IMR-90 (cell line): ENCODE data around the gene AKAP6. TPM values are rescaled to one million over a fixed set of nuclear protein-coding genes. Genes with fewer than 3 reads are reported as not detected.

ENCODE experiments used
- ATAC-seq: fragments of 200-7000 bp; cut with Tn5 transposase; 2 replicates; pipeline ENCODE4 v1.9.1; 2020; ENCODE audit warnings: low read depth, mild to moderate bottlenecking, moderate library complexity
- BruUV-seq: library from RNA; stranded (reverse); fragments of 400-500 nt; replicated peaks from 2 replicates; lab custom pipeline; 2021; lab: Mats Ljungman, UMichigan
- CTCF ChIA-PET: fragments of 300-600 bp; formaldehyde crosslinking; extraction: SDS; loops from one replicate; lab custom pipeline; 2021; ENCODE audit warnings: antibody characterized with exemption; lab: Yijun Ruan, JAX
- POLR2A ChIA-PET: fragments of 300-600 bp; sonication (Branson Sonifier 250); formaldehyde crosslinking; loops from one replicate; lab custom pipeline; 2022; ENCODE audit warnings: antibody characterized with exemption; ENCODE audit not compliant: unreplicated experiment; lab: Charles Lee
- DNase-seq: peaks from one replicate; pipeline ENCODE4 v3.0.0; 2013
- H2AFZ ChIP-seq: replicated peaks from 2 replicates; pipeline ENCODE3; 2013; ENCODE audit warnings: low read length, mild to moderate bottlenecking; ENCODE audit not compliant: poor library complexity
- H2AK5ac ChIP-seq: 2 replicates; pipeline ENCODE4 v1.6.1; 2013; ENCODE audit warnings: low read depth, low read length, inconsistent platforms
- H2AK9ac ChIP-seq: replicated peaks from 2 replicates; pipeline ENCODE3; 2013; ENCODE audit warnings: mild to moderate bottlenecking, low read depth, low read length, moderate library complexity; ENCODE audit not compliant: poor library complexity
- H2BK120ac ChIP-seq: 2 replicates; pipeline ENCODE4 v1.6.1; 2013; ENCODE audit warnings: low read depth, low read length, inconsistent platforms
- H2BK15ac ChIP-seq: 3 replicates; pipeline ENCODE4 v1.6.1; 2013; ENCODE audit warnings: low read depth, low read length, inconsistent platforms
- H2BK20ac ChIP-seq: 2 replicates; pipeline ENCODE4 v1.6.1; 2013; ENCODE audit warnings: low read depth, mild to moderate bottlenecking, inconsistent platforms, low read length, moderate library complexity
- H2BK5ac ChIP-seq: 2 replicates; pipeline ENCODE4 v1.6.1; 2013; ENCODE audit warnings: mild to moderate bottlenecking, low read depth, low read length, inconsistent platforms; ENCODE audit not compliant: poor library complexity, severe bottlenecking
- H3K14ac ChIP-seq: replicated peaks from 2 replicates; pipeline ENCODE4 v1.6.1; 2013; ENCODE audit warnings: low read depth, low read length, inconsistent platforms
- H3K18ac ChIP-seq: 2 replicates; pipeline ENCODE4 v1.6.1; 2013; ENCODE audit warnings: low read depth, low read length, control low read depth
- H3K23ac ChIP-seq: 2 replicates; pipeline ENCODE4 v1.6.1; 2013; ENCODE audit warnings: low read depth, low read length, inconsistent platforms
- H3K27ac ChIP-seq: 2 replicates; pipeline ENCODE4 v1.5.1; 2013; ENCODE audit warnings: mild to moderate bottlenecking, control low read depth, low read length; ENCODE audit not compliant: insufficient read depth
- H3K27me3 ChIP-seq: 2 replicates; pipeline ENCODE4 v1.6.1; 2013; ENCODE audit warnings: low read length; ENCODE audit not compliant: control insufficient read depth, insufficient read depth
- H3K36me3 ChIP-seq: 2 replicates; pipeline ENCODE4 v1.6.1; 2013; ENCODE audit warnings: low read length, mixed read lengths; ENCODE audit not compliant: control insufficient read depth, insufficient read depth
- H3K4ac ChIP-seq: 2 replicates; pipeline ENCODE4 v1.6.1; 2013; ENCODE audit warnings: low read depth, low read length, inconsistent platforms
- H3K4me1 ChIP-seq: 2 replicates; pipeline ENCODE4 v1.6.1; 2013; ENCODE audit warnings: low read length, mixed read lengths; ENCODE audit not compliant: control insufficient read depth, insufficient read depth
- H3K4me2 ChIP-seq: 2 replicates; pipeline ENCODE4 v1.6.1; 2013; ENCODE audit warnings: low read depth, mild to moderate bottlenecking, control low read depth, low read length, moderate library complexity
- H3K4me3 ChIP-seq: 2 replicates; pipeline ENCODE4 v1.5.1; 2013; ENCODE audit warnings: low read depth, mild to moderate bottlenecking, control low read depth, low read length, moderate library complexity; ENCODE audit not compliant: insufficient read depth
- H3K56ac ChIP-seq: 2 replicates; pipeline ENCODE4 v1.6.1; 2013; ENCODE audit warnings: low read length, inconsistent platforms; ENCODE audit not compliant: insufficient read depth; ENCODE audit errors: extremely low read depth
- H3K79me1 ChIP-seq, 2 experiments: 2 replicates each; pipeline ENCODE4 v1.6.1; 2013; ENCODE audit warnings: low read length in 2 of 2, inconsistent platforms in 1 of 2, low read depth in 1 of 2
- H3K9ac ChIP-seq: 2 replicates; pipeline ENCODE4 v1.6.1; 2013; ENCODE audit warnings: low read depth, low read length, control low read depth
- H3K9me1 ChIP-seq: 2 replicates; pipeline ENCODE4 v1.6.1; 2013; ENCODE audit warnings: low read length, inconsistent platforms; ENCODE audit not compliant: insufficient read depth
- H3K9me3 ChIP-seq: 2 replicates; pipeline ENCODE4 v1.6.1; 2013; ENCODE audit warnings: low read length; ENCODE audit not compliant: control insufficient read depth, insufficient read depth
- H4K20me1 ChIP-seq: 2 replicates; pipeline ENCODE4 v1.6.1; 2013; ENCODE audit warnings: low read length, inconsistent platforms; ENCODE audit not compliant: insufficient read depth
- H4K5ac ChIP-seq: 2 replicates; pipeline ENCODE4 v1.6.1; 2013; ENCODE audit warnings: mild to moderate bottlenecking, low read depth, low read length, control low read depth
- H4K8ac ChIP-seq, 2 experiments: 2 replicates each; pipeline ENCODE4 v1.6.1; 2013; ENCODE audit warnings: low read depth in 2 of 2, low read length in 2 of 2, control low read depth in 1 of 2, inconsistent platforms in 1 of 2
- H4K91ac ChIP-seq: 2 replicates; pipeline ENCODE4 v1.6.1; 2013; ENCODE audit warnings: low read depth, low read length, inconsistent platforms; ENCODE audit not compliant: insufficient read depth
- CEBPB ChIP-seq: IDR thresholded peaks from 2 replicates; pipeline ENCODE4 v1.6.1; 2012; ENCODE audit warnings: low read depth, low read length, improper control_type of control experiment
- FOS ChIP-seq: fragments of 150-350 bp; IDR thresholded peaks from 2 replicates; pipeline ENCODE4 v1.6.1; 2016; ENCODE audit warnings: low read depth, low read length
- MXI1 ChIP-seq: IDR thresholded peaks from 2 replicates; pipeline ENCODE4 v1.6.1; 2012; ENCODE audit warnings: low read depth, mild to moderate bottlenecking, low read length, moderate library complexity, borderline replicate concordance
- NFE2L2 ChIP-seq: fragments of 150-350 bp; IDR thresholded peaks from 2 replicates; pipeline ENCODE4 v1.6.1; 2016; ENCODE audit warnings: low read depth, mild to moderate bottlenecking, low read length
- POLR2A ChIP-seq: IDR thresholded peaks from 2 replicates; pipeline ENCODE4 v1.6.1; 2012; ENCODE audit warnings: mild to moderate bottlenecking, low read depth, low read length
- SMC3 ChIP-seq: fragments of 150-350 bp; IDR thresholded peaks from 2 replicates; pipeline ENCODE4 v1.6.1; 2016; ENCODE audit warnings: low read depth, mild to moderate bottlenecking, antibody characterized with exemption, low read length, moderate library complexity
- WGBS, 2 experiments: methylation state at CpG; one replicate each; pipeline versions ENCODE4 v1.1.5 to v1.1.7; 2013; ENCODE audit warnings: missing lambda C conversion rate in 2 of 2; ENCODE audit not compliant: insufficient read length in 1 of 2; ENCODE audit errors: extremely low coverage in 2 of 2; 5-methylcytosine and 5-hydroxymethylcytosine counted together
- dilution Hi-C: fragments of 300-500 bp; cut with HindIII; formaldehyde crosslinking; loops from one replicate; pipeline ENCODE4 v1.14.3; 2018; ENCODE audit warnings: low sequenced_read_pairs; ENCODE audit not compliant: unreplicated experiment
- in situ Hi-C: fragments of 300-500 bp; cut with MboI; formaldehyde crosslinking; loops from 3 replicates; pipeline ENCODE4 v1.14.3; 2019; ENCODE audit warnings: low sequenced_read_pairs, inconsistent platforms, mixed read lengths
- intact Hi-C: fragments of 100-400 bp; cut with micrococcal nuclease; formaldehyde crosslinking; loops from 2 replicates; pipeline ENCODE4 v1.10.0; 2022
- polyA plus RNA-seq, 3 experiments: library from polyadenylated mRNA; depleted of rRNA; stranded (reverse); fragments of >200 nt; gene quantifications; 2 replicates each; pipeline ENCODE4 v1.2.3, GENCODE V29; 2012; ENCODE audit warnings: low replicate concordance in 1 of 3
- total RNA-seq: library from RNA; depleted of rRNA; stranded (reverse); fragments of >200 nt; gene quantifications from 2 replicates; pipeline ENCODE4 v1.2.3, GENCODE V29; 2012
- TF ChIP-seq, protein P1 (sequence below): fragments of 150-350 bp; IDR thresholded peaks from 2 replicates; pipeline ENCODE4 v1.6.1; 2016; ENCODE audit warnings: low read depth, mild to moderate bottlenecking, low read length, moderate library complexity, borderline replicate concordance

Gene AKAP6
- total and polyA plus RNA-seq, 2 of the 4 experiments (the other 2 are of a cell fraction) = 0.22 to 1.6 TPM

GRCh38 chr14:32817780-32818179 is 488.7 kb downstream of the AKAP6 start:
- DNase-seq (no peak), ATAC-seq (no peak)
- Histone ChIP-seq H2BK120ac (no peak overlapping the region), H3K4ac (no peak overlapping the region), H2AK5ac (no peak overlapping the region), H3K36me3 (no peaks in the 10 kb centered on the region), H3K27ac (no peak overlapping the region), H3K4me3 (no peak overlapping the region), H2AFZ (no peak overlapping the region), H3K9me3 (no peaks in the 10 kb centered on the region), H3K4me2 (no peak overlapping the region), H3K27me3 (no peaks in the 10 kb centered on the region; the same call in 1 of the 2 replicates), H3K9me1 (no peaks in the 10 kb centered on the region), H4K5ac (no peak overlapping the region), H3K18ac (no peak overlapping the region), H3K14ac (no peak overlapping the region), H3K4me1 (peaks cover 6% of the 10 kb centered on the region), H3K79me1 (no peaks in the 10 kb centered on the region), H3K56ac (no peak overlapping the region), H4K20me1 (no peaks in the 10 kb centered on the region), H4K91ac (no peak overlapping the region), H3K23ac (no peak overlapping the region), H2AK9ac (no peak overlapping the region), H4K8ac (no peak overlapping the region), H2BK20ac (no peak overlapping the region), H3K9ac (no peak overlapping the region), H2BK15ac (no peak overlapping the region), H2BK5ac (no peak overlapping the region)
- intact Hi-C loops = loop anchor here (10.0 kb wide), 1 partner anchor 203 kb away; no protein-coding TSS in a partner anchor
- dilution Hi-C loops = no loop called here
- TF ChIP-seq CEBPB (no peak), POLR2A (no peak), FOS (no peak), SMC3 (no peak), MXI1 (no peak), NFE2L2 (no peak)
- TF ChIP-seq, protein P1, sequence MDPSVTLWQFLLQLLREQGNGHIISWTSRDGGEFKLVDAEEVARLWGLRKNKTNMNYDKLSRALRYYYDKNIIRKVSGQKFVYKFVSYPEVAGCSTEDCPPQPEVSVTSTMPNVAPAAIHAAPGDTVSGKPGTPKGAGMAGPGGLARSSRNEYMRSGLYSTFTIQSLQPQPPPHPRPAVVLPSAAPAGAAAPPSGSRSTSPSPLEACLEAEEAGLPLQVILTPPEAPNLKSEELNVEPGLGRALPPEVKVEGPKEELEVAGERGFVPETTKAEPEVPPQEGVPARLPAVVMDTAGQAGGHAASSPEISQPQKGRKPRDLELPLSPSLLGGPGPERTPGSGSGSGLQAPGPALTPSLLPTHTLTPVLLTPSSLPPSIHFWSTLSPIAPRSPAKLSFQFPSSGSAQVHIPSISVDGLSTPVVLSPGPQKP = no peak
- POLR2A ChIA-PET = no interaction called here
- no CpG with 5 or more reads among the region's 2 CpGs for WGBS, 2 experiments
- in situ Hi-C loops = no loop called here
- no TSS peak for BruUV-seq
- CTCF ChIA-PET = no interaction called here
